OCI-LY7 (cell line): ENCODE results near the gene SLC25A24. TPM values are rescaled to one million over a fixed set of nuclear protein-coding genes. Genes with fewer than 3 reads are reported as not detected.

ENCODE experiments used
- BruUV-seq: library from RNA; stranded (reverse); fragments of 400-500 nt; replicated peaks from 2 replicates; lab custom pipeline; 2021; lab: Mats Ljungman, UMichigan
- CTCF ChIA-PET: fragments of 300-600 bp; sonication (Branson Sonifier 250); formaldehyde crosslinking; loops from one replicate; lab custom pipeline; 2022; ENCODE audit warnings: antibody characterized with exemption; ENCODE audit not compliant: unreplicated experiment; lab: Charles Lee
- POLR2A ChIA-PET: fragments of 300-600 bp; sonication (Branson Sonifier 250); formaldehyde crosslinking; loops from one replicate; lab custom pipeline; 2022; ENCODE audit warnings: antibody characterized with exemption; lab: Charles Lee
- DNase-seq: peaks from one replicate; pipeline ENCODE4 v3.0.0-alpha.2; 2015; ENCODE audit warnings: low spot score
- H2AFZ ChIP-seq: fragments of 200-600 bp; sonication (generic), shearing (Covaris generic); 2 replicates; pipeline ENCODE4 v1.6.1; 2014; ENCODE audit warnings: mild to moderate bottlenecking, antibody characterized with exemption, low read length, moderate library complexity
- H3K27ac ChIP-seq: fragments of 200-600 bp; sonication (generic); 2 replicates; pipeline ENCODE4 v1.5.1; 2014; ENCODE audit warnings: mixed run types, low read depth, mild to moderate bottlenecking, moderate library complexity, low read length, inconsistent platforms; ENCODE audit not compliant: poor library complexity, severe bottlenecking
- H3K36me3 ChIP-seq: fragments of 200-600 bp; sonication (generic); 2 replicates; pipeline ENCODE4 v1.6.1; 2014; ENCODE audit warnings: mild to moderate bottlenecking, antibody characterized with exemption, low read length, moderate library complexity, mixed read lengths; ENCODE audit not compliant: insufficient read depth
- H3K4me1 ChIP-seq: fragments of 200-600 bp; sonication (generic); 2 replicates; pipeline ENCODE4 v1.5.1; 2014; ENCODE audit warnings: mild to moderate bottlenecking, low read length; ENCODE audit not compliant: insufficient read depth, poor library complexity, severe bottlenecking
- H3K4me2 ChIP-seq: fragments of 200-600 bp; sonication (generic); 2 replicates; pipeline ENCODE4 v1.6.1; 2014; ENCODE audit warnings: mild to moderate bottlenecking, low read length
- H3K4me3 ChIP-seq: fragments of 200-600 bp; sonication (generic); 2 replicates; pipeline ENCODE4 v1.5.1; 2014; ENCODE audit warnings: mild to moderate bottlenecking, low read depth, low read length; ENCODE audit not compliant: poor library complexity, severe bottlenecking
- H3K79me2 ChIP-seq: fragments of 200-600 bp; sonication (generic); 2 replicates; pipeline ENCODE4 v1.6.1; 2016; ENCODE audit warnings: low read depth, mild to moderate bottlenecking, low read length, moderate library complexity, mixed read lengths; ENCODE audit not compliant: insufficient read depth
- H3K9me2 ChIP-seq: fragments of 200-600 bp; sonication (generic); 2 replicates; pipeline ENCODE4 v1.6.1; 2016; ENCODE audit warnings: mild to moderate bottlenecking, low read length, mixed read lengths; ENCODE audit not compliant: insufficient read depth
- H3K9me3 ChIP-seq: fragments of 200-600 bp; sonication (generic); 2 replicates; pipeline ENCODE4 v1.6.1; 2014; ENCODE audit warnings: mild to moderate bottlenecking, mixed run types, low read length, mixed read lengths
- H4K20me1 ChIP-seq: fragments of 200-600 bp; sonication (generic); 2 replicates; pipeline ENCODE4 v1.6.1; 2014; ENCODE audit warnings: mild to moderate bottlenecking, antibody characterized with exemption, low read length, moderate library complexity, mixed read lengths; ENCODE audit not compliant: insufficient read depth
- EZH2phosphoT487 ChIP-seq: fragments of 200-600 bp; sonication (generic); IDR thresholded peaks from 2 replicates; pipeline ENCODE4 v1.6.1; 2018; ENCODE audit warnings: low read depth, borderline replicate concordance, mild to moderate bottlenecking, mixed run types, antibody characterized with exemption, low read length, moderate library complexity, mixed read lengths
- intact Hi-C: fragments of 100-400 bp; cut with micrococcal nuclease; formaldehyde crosslinking; loops from one replicate; pipeline ENCODE4 v1.10.0; 2022; ENCODE audit not compliant: unreplicated experiment
- total RNA-seq, 2 experiments: library from RNA; depleted of rRNA in 1 of 2; stranded (reverse); fragments of >200 nt in 1 of 2; shearing (Covaris generic) in 1 of 2; gene quantifications; 2 replicates each; pipeline ENCODE4 v1.2.3, GENCODE V29; 2014 to 2022
- TF ChIP-seq, protein P1 (sequence below): fragments of 200-600 bp; sonication (generic); conservative IDR thresholded peaks from 2 replicates; pipeline ENCODE4 v1.5.1; 2014; ENCODE audit warnings: mild to moderate bottlenecking, antibody characterized with exemption, low read length, moderate library complexity, mixed read lengths

SLC25A24 gene
- total RNA-seq, 2 experiments from 2014 or later = not detected

DNA sequence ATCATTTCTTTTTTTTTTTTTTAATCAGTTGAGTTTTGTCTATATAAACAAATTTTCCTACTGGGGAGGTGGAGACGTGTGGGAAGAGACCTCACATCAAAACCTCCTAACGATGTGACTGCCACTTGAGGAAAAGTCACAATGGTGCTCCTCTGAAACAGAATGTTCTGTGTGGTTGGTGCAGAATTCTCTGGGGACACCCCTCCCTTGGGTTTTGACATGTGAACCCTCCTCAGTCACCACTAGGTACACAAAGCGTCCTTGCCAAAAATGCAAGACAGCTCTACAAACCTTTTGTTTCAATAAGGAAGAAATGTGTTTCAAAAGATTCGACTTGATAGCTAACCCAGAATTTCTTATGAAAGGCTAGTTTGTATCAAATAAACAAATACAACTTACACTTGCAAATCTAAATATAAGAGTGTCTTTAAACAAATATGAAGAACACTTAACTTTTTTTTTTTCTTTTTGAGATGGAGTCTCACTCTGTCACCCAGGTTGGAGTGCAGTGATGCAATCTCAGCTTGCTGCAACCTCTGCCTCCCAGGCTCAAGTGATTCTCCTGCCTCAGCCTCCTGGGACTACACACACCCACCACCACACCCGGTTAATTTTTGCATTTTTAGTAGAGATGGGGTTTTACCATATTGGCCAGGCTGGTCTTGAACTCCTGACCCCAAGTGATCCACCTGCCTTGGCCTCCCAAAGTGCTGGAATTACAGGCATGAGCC lies 9.3 kb downstream of the SLC25A24 start:
- ChIA-PET POLR2A (interaction anchor here (0.6 kb wide), 1 partner anchor 205 kb away, joined by 3 read pairs; no protein-coding TSS in a partner anchor), CTCF (no interaction called here)
- Histone ChIP-seq H3K36me3 (no peaks in the 10 kb centered on the region), H3K27ac (no peak overlapping the region), H3K79me2 (no peaks in the 10 kb centered on the region), H4K20me1 (no peaks in the 10 kb centered on the region), H3K4me3 (no peak overlapping the region), H3K9me2 (no peaks in the 10 kb centered on the region), H2AFZ (no peak overlapping the region), H3K4me1 (no peaks in the 10 kb centered on the region), H3K4me2 (no peak overlapping the region), H3K9me3 (no peaks in the 10 kb centered on the region)
- TF ChIP-seq EZH2phosphoT487 = no peak
- TF ChIP-seq, protein P1, sequence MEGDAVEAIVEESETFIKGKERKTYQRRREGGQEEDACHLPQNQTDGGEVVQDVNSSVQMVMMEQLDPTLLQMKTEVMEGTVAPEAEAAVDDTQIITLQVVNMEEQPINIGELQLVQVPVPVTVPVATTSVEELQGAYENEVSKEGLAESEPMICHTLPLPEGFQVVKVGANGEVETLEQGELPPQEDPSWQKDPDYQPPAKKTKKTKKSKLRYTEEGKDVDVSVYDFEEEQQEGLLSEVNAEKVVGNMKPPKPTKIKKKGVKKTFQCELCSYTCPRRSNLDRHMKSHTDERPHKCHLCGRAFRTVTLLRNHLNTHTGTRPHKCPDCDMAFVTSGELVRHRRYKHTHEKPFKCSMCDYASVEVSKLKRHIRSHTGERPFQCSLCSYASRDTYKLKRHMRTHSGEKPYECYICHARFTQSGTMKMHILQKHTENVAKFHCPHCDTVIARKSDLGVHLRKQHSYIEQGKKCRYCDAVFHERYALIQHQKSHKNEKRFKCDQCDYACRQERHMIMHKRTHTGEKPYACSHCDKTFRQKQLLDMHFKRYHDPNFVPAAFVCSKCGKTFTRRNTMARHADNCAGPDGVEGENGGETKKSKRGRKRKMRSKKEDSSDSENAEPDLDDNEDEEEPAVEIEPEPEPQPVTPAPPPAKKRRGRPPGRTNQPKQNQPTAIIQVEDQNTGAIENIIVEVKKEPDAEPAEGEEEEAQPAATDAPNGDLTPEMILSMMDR = no peak
- intact Hi-C loops = loop anchor here (10.0 kb wide), 1 partner anchor 416 kb away; no protein-coding TSS in a partner anchor
- peak; percentile 4 for DNase-seq
- BruUV-seq = no TSS peak

DNA sequence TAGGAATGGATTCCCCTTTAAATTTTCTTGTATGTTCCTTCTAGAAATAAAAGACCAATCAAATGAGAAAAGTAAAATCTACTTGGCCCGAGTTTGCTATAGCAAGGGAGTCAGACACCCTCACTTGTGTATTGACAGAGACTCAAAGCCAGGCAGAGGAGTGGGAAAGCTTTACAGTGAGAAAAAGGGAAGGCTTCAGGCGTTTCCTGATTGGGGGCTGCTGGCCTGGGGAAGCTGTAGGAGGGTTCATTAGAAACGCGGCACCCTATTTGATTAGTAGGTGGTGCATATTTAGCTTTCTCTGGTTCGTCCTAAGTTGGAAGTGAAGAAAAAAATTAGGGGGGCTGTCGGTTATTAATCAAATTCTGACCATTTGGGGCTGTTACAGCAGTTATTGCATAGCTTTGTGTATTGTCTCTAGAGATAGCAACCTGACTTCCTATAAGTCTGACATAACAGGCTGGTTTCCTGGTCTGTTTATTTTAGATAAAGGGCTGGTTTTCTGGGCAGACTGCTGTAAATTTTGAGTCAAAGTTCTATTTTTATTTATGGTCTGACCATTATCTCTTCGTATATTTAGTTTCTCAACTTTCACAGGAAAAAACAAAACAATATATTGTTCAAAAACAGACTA lies 10.0 kb downstream of the SLC25A24 start:
- TF ChIP-seq EZH2phosphoT487 = no peak
- TF ChIP-seq, protein P1 = no peak
- H3K9me2 ChIP-seq = no peaks in the 10 kb centered on the region
- no peak overlapping the region for H2AFZ ChIP-seq
- CTCF ChIA-PET = no interaction called here
- no TSS peak for BruUV-seq
- no peak overlapping the region for H3K4me2 ChIP-seq
- no peak for DNase-seq
- no peaks in the 10 kb centered on the region for H4K20me1 ChIP-seq
- H3K4me1 ChIP-seq = no peaks in the 10 kb centered on the region
- POLR2A ChIA-PET = interaction anchor here (0.6 kb wide), 1 partner anchor 204 kb away, joined by 3 read pairs; no protein-coding TSS in a partner anchor
- no peaks in the 10 kb centered on the region for H3K36me3 ChIP-seq
- no peaks in the 10 kb centered on the region for H3K9me3 ChIP-seq
- no peak overlapping the region for H3K4me3 ChIP-seq
- intact Hi-C loops = loop anchor here (10.0 kb wide), 1 partner anchor 415 kb away; no protein-coding TSS in a partner anchor
- no peak overlapping the region for H3K27ac ChIP-seq
- no peaks in the 10 kb centered on the region for H3K79me2 ChIP-seq
